Activated CD8-positive, alpha-beta memory T cell treated with anti-CD3 and anti-CD28 coated beads for 1 hour (primary cell): ENCODE data around the gene AHCYL1.
"Not testable (repeated sequence)": the region's sequence is repeated elsewhere in the genome, so short reads cannot be mapped to it uniquely, and the experiment has no call there.

Experiments used
- DNase-seq, 2 donors: peaks; one replicate each; pipeline ENCODE4 v3.0.0-alpha.2; 2020; ENCODE audit warnings: low read depth in 1 of 2; ENCODE audit errors: extremely low read depth in 1 of 2

AHCYL1 gene

DNA sequence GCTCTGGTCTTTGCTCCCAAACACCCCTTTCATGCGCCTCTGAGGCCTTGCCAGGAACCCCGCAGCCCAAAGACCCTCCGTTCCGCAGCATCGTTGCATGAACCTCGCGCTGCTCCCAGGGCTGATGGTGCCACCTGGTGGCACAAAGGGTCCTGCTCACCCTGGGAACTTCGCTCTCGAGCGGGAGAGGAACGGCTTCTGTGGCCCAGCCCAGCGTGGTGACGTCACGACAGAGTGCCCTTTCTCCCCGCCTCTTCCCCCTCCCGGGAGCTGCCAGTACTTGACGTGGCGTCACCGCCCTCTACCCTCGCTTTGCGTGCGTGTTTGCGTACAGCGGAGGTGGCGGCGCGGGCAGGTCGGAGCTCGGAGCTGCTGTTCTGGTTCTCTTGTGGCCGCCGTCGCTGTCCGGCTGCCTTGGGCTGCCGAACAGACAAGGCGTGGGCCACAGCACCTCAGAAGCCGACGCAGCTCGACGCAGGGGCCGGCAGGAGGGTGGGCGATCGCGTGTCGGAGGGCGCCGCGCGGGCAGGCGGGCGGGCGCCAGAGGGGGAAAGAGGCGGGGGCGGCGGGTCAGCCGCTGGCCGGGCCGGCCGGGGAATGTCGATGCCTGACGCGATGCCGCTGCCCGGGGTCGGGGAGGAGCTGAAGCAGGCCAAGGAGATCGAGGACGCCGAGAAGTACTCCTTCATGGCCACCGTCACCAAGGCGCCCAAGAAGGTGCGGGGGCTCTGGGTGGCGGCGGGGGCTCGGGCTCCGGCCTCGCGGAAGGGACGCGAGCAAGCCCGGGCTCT, at the start of gene AHCYL1:
Gene AHCYL1, plus strand, starts transcription at position 310 of the 791 bp plus-strand sequence. Its CDS starts 288 bp downstream, at position 598.
- DNase-seq: peak; percentile 98 to 99

DNA sequence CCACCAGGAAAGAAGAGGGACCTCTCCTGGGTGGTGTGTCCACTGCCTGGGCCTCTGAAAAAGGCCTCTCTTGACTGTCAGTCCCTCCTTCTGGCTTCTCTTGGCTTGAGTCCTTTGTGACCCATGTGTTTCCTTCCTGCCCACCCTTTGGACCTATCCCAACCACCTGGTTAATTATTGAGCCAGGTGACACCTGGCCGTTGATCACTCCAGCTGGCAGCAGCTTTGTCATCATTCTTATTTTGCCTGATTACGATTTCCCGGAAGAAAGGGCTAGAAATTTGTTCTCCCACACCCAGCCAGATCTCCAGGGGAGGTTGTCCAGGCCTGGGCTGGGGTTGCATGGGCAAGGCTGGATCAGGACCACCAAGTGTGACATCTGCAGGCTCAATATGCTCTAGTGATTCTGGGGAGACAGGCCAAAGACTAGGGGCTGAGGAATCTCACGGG, 49.1 kb upstream of the AHCYL1 start:
- DNase-seq: no peak

DNA sequence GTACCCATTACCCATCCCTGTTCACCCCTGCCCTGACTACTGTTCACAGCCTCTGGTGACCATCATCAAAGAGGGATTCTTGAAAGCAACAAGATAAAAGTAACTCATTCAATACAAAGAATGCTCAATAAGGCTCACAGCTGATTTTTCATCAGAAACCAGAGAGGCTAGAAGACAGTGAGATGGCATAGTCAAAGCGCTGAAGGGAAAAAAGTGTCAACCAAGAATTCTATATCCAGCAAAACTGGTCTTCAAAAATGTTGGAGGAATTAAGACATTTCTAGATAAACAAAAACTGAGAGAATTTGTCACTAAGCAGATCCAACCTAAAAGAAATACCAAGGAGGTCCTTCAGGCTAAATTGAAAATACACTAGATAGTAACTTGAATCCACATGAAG, 46.8 kb upstream of the AHCYL1 start:
- DNase-seq: no peak

GRCh38 chr1:109938556-109938955, 46.0 kb upstream of the AHCYL1 start:
- DNase-seq: no peak

- DNase-seq: no peak
Measured at GRCh38 chr1:109942434-109942833, 42.1 kb upstream of the AHCYL1 start.

GRCh38 chr1:109944541-109944940, 40.0 kb upstream of the AHCYL1 start:
- no peak for DNase-seq

- DNase-seq: no peak
Measured at GRCh38 chr1:109946511-109946910, 38.1 kb upstream of the AHCYL1 start.

GRCh38 chr1:109947582-109948284, 36.8 kb upstream of the AHCYL1 start:
- DNase-seq: no peak

GRCh38 chr1:109948285-109948630, 36.3 kb upstream of the AHCYL1 start:
- DNase-seq: no peak

GRCh38 chr1:109950038-109950437, 34.5 kb upstream of the AHCYL1 start:
- DNase-seq: no peak

- DNase-seq: no peak
Measured at GRCh38 chr1:109950509-109950908, 34.1 kb upstream of the AHCYL1 start.

DNA sequence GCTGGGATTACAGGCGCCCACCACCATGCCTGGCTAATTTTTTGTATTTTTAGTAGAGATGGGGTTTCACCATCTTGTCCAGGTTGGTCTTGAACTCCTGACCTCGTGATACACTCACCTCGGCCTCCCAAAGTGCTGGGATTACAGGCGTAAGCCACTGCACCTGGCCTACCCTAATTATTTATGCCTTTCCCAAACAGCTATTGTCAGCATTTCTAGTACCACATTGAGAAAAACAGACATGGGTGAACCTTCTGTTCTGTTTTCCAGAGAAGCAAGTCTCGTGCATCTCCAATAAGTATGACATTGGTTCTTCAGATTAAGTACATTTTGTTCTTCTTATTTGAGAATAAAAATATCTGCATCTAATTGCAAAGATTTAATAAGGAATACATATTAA, 33.1 kb upstream of the AHCYL1 start:
- DNase-seq: not testable (repeated sequence)

DNA sequence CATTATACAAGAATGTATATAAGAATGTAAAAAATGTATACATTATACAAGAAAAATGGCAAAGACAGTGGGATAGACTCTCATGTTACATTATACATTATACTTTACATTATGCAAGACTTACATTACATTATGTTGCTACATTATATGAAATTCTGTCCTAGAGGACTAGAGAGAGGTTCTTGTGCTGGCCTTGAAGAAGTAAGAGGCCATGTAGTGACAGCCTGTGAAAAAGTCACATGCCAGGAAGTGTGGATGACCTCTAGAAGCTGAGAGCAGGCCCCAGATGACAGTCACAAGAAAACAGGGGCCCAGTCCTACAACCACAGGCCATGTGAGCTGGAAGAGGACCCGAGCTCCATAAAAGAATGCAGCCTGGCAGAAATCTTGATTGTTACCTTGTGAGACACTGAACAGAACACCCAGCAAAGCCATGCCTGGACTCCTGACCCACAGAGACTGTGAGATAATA, 30.5 kb upstream of the AHCYL1 start:
- no peak for DNase-seq

- DNase-seq: no peak
Measured at GRCh38 chr1:109959632-109959973, 25.0 kb upstream of the AHCYL1 start.

DNA sequence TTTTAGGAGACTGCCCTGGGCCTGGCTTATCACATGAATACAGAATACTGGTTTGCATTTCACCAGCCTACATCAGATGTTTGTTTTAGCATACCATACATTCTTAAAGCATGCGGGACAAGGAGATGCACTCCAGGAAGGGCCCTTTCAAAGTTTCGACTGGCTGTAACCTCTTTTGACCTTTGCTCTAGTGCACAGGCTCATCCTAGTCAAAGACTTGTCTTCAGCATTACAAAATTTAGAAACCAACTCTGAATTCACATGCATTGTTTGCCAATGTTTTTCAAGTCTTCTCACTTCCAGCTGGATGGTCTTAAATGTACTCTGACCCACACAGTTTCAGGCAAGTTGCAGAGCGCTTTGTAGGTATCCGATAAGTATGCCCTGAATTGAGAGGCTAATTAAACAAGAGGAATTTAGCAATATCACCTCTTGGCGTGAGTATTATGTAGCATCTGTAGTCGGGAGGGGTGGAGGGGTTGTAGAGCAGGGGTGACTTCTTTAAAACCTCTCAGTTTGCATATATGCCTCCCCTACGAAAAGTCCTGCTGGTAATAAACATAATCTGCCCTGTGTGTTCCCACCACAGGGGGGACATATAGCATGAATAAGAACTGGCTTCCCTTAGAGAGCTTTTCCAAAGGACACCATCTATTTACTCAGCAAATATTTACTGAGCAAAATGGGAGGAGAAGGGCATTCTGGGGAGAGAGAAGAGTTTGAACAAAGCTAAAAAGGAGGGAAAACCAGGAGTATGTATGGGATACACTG, 24.4 kb upstream of the AHCYL1 start:
- DNase-seq: no peak

DNA sequence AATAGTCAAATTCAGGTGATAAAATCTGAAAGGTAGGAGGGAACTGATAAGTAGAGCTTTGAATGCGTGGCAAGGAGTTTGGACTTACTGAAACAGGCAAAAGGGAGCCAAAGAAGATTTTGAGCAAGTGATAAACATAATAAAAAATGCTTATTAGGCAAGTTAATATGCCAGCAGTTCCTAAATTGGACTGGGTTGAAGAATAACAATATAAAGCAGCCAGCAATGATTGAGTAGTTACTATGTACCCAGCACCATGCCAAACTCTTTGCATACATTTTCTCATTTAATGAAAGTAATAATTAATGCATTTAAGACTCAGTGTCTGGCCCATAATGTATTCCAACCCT, 23.8 kb upstream of the AHCYL1 start:
- DNase-seq: no peak

DNA sequence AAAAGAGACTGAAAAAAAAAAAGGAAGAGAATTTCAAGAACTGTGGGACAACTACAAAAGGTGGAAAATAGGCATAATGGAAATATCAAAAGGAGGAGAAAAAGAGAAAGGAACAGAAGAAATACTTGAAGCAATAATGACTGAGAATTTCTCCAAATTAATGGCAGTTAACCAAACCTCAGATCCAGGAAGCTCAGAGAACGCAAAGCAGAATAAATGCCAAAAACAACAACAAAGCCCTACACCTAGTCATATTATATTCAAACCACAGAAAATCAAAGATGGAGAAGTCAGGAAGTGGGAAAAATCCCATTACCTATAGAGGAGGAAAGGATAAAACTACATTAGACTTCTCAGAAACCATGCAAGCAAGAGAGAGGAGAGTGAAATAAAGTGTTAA, 20.7 kb upstream of the AHCYL1 start:
- no peak for DNase-seq

DNA sequence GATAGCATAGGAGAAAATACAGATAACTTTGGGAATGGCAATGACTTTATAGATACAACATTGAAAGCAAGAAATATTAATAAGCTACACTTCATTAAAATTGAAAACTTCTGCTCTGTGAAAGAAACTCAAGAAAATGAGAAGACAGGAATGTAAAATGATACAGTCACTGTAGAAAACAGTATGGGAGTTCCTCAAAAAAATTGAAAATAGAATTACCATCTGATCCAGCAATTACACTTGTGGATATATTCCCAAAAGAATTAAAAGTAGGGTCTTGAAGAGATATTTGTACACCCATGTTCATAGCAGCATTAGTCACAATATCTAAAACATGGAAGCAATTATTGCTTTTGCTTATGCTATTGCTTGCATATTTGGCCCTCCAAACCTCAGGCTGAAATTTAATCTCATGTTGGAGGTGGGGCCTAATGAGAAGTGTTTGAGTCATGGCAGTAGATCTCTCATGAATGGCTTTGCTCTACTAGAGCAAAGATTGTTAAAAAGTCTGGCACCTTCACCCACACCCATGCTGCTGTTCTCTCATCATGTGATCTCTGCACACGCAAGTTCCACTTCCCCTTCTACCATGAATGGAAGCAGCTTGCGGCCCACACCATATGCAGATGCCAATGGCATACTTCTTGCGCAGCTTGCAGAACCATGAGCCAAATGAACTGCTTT, 15.3 kb upstream of the AHCYL1 start:
- DNase-seq: no peak

DNA sequence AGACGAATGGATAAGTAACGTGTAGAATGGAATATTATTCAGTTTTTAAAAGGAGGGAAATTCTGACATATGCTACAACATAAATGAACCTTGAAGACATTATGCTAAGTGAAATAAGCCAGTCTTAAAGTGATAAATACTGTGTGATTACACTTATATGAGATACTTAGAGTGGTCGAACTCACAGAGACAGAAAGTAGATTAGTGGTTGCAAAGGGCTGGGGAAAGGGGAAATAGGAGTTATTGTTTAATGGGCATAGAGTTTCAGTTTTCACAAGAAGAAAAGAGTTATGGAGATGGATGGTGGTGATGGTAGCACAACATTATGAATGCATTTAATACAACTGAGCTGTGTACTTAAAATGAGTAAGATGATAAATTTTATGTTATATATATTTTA, 14.7 kb upstream of the AHCYL1 start:
- no peak for DNase-seq

- no peak for DNase-seq
Measured at GRCh38 chr1:109971559-109971958, 13.0 kb upstream of the AHCYL1 start.

DNA sequence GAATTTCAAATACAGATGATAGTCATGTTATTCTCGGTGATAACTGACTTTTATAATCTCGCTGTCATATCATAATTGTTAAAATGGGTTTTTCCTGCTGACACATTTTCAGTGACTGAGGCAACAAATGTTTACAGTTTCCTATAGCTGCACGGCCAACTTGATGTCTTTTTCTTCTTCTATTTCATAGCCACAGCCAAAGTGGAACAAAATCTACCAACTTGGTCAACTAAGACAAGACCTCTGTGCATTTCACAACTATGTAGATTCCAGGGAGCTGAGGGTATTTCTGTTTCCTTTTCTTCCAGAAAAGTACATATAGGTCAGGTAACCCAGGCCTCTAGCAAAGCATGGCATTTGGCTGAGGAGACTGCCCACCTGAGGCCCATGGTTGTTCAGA, 10.4 kb upstream of the AHCYL1 start:
- DNase-seq: no peak
